Ishikawa (cell line): ENCODE results near the gene IQGAP1.

ENCODE experiments used
- EGR1 ChIP-seq: IDR thresholded peaks from 2 replicates; pipeline ENCODE4 v1.6.1; 2012
- RAD21 ChIP-seq: IDR thresholded peaks from 2 replicates; pipeline ENCODE4 v1.6.1; 2012; ENCODE audit warnings: low read depth
- REST ChIP-seq: IDR thresholded peaks from 2 replicates; pipeline ENCODE4 v1.6.1; 2012; ENCODE audit warnings: low read depth, mild to moderate bottlenecking

- TF ChIP-seq REST = no peak
- TF ChIP-seq RAD21 = no peak
- TF ChIP-seq EGR1 = no peak
Measured at GRCh38 chr15:90386221-90386620, 1.8 kb upstream of the IQGAP1 start.
